NB4 (cell line): ENCODE data around the gene CTCF.

ENCODE experiments used
- DNase-seq: peaks from one replicate; pipeline ENCODE4 v3.0.0; 2010; ENCODE audit warnings: low read depth
- H3K4me3 ChIP-seq: one replicate; pipeline ENCODE4 v1.5.1; 2011; ENCODE audit warnings: mild to moderate bottlenecking, low read depth, low read length, moderate library complexity
- MYC ChIP-seq: IDR thresholded peaks from 2 replicates; pipeline ENCODE4 v1.6.1; 2011; ENCODE audit warnings: low read depth, low read length
- POLR2A ChIP-seq: IDR thresholded peaks from 2 replicates; pipeline ENCODE4 v1.6.1; 2011; ENCODE audit warnings: mild to moderate bottlenecking; ENCODE audit not compliant: insufficient read length; ENCODE audit errors: extremely low read depth
- TF ChIP-seq, protein P1 (sequence below): IDR thresholded peaks from one replicate; pipeline ENCODE4 v1.5.1; 2012; ENCODE audit warnings: low read depth, low read length
- TF ChIP-seq, protein P2 (sequence below): IDR thresholded peaks from 2 replicates; pipeline ENCODE4 v1.6.1; 2011; ENCODE audit warnings: low read depth, low read length

The CTCF gene

GRCh38 chr16:67571981-67572431 is 9.7 kb downstream of the CTCF start:
- TF ChIP-seq, protein P1, sequence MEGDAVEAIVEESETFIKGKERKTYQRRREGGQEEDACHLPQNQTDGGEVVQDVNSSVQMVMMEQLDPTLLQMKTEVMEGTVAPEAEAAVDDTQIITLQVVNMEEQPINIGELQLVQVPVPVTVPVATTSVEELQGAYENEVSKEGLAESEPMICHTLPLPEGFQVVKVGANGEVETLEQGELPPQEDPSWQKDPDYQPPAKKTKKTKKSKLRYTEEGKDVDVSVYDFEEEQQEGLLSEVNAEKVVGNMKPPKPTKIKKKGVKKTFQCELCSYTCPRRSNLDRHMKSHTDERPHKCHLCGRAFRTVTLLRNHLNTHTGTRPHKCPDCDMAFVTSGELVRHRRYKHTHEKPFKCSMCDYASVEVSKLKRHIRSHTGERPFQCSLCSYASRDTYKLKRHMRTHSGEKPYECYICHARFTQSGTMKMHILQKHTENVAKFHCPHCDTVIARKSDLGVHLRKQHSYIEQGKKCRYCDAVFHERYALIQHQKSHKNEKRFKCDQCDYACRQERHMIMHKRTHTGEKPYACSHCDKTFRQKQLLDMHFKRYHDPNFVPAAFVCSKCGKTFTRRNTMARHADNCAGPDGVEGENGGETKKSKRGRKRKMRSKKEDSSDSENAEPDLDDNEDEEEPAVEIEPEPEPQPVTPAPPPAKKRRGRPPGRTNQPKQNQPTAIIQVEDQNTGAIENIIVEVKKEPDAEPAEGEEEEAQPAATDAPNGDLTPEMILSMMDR: no peak
- TF ChIP-seq, protein P2, sequence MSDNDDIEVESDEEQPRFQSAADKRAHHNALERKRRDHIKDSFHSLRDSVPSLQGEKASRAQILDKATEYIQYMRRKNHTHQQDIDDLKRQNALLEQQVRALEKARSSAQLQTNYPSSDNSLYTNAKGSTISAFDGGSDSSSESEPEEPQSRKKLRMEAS: no peak
- no peak for TF ChIP-seq MYC
- TF ChIP-seq POLR2A: no peak
- DNase-seq: no peak
- no peak overlapping the region for H3K4me3 ChIP-seq

DNA sequence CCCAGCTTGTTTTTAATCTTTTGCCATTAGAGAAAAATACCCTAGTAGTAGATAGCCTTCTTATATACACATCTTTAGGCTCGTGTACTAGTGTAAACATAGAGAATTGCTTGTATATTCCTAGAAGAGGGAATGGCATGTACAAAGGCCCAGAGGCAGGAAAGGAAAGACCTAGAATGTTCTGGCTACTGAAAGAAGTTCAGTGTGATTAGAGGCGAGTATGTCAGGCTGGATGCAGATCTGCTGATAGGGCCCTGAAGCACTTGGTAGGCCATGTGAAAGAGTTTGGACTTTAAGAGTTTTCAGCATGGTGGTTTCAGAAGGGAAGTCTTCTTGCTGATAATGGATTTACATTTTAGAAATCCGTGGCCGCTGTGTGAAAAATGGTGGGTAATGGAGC is 17.4 kb downstream of the CTCF start:
- TF ChIP-seq POLR2A: no peak
- TF ChIP-seq, protein P2: no peak
- TF ChIP-seq, protein P1: no peak
- TF ChIP-seq MYC: no peak
- no peak overlapping the region for H3K4me3 ChIP-seq
- no peak for DNase-seq

GRCh38 chr16:67580202-67580601 is 17.9 kb downstream of the CTCF start:
- TF ChIP-seq, protein P2: no peak
- TF ChIP-seq MYC (no peak), POLR2A (no peak)
- TF ChIP-seq, protein P1: no peak
- no peak for DNase-seq
- no peak overlapping the region for H3K4me3 ChIP-seq

DNA sequence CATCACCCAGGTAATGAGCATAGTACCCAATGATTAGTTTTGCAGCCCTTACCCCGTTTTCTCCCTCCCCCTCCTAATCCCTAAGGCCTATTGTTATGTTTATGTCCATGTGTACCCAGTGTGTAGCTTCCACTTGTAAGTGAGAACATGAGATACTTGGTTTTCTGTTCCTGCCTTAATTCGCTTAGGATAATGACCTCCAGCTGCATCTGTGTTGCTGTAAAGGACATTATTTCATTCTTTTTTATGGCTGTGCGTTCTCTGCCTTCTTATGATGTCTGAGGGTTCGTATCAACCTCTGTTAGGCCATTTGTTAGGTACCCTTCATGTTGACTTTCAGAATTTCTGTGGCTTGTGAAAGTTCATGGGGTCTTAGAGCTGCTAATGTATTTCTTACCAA is 31.0 kb downstream of the CTCF start:
- no peak for DNase-seq
- no peak overlapping the region for H3K4me3 ChIP-seq
- TF ChIP-seq POLR2A (no peak), MYC (no peak)
- TF ChIP-seq, protein P2: no peak
- TF ChIP-seq, protein P1: no peak

- TF ChIP-seq POLR2A: no peak
- TF ChIP-seq, protein P1: no peak
- TF ChIP-seq MYC: no peak
- TF ChIP-seq, protein P2: no peak
- H3K4me3 ChIP-seq: no peak overlapping the region
- no peak for DNase-seq
Measured at GRCh38 chr16:67593701-67594100, 31.4 kb downstream of the CTCF start.
